M059J (cell line): ENCODE data around the gene SCRN1. TPM values are rescaled to one million over a fixed set of nuclear protein-coding genes. Genes with fewer than 3 reads are reported as not detected.
"Not testable (repeated sequence)": the region's sequence is repeated elsewhere in the genome, so short reads cannot be mapped to it uniquely, and the experiment has no call there.

ENCODE experiments used
- DNase-seq: peaks from one replicate; pipeline ENCODE4 v3.0.0-alpha.2; 2012; ENCODE audit warnings: low read depth
- total RNA-seq: library from RNA; depleted of rRNA; stranded (reverse); fragments of >200 nt; shearing (Covaris generic); gene quantifications from 2 replicates; pipeline ENCODE4 v1.2.3, GENCODE V29; 2014

The SCRN1 gene
- total RNA-seq, 1 experiment from 2014 or later, result 109 TPM

DNA sequence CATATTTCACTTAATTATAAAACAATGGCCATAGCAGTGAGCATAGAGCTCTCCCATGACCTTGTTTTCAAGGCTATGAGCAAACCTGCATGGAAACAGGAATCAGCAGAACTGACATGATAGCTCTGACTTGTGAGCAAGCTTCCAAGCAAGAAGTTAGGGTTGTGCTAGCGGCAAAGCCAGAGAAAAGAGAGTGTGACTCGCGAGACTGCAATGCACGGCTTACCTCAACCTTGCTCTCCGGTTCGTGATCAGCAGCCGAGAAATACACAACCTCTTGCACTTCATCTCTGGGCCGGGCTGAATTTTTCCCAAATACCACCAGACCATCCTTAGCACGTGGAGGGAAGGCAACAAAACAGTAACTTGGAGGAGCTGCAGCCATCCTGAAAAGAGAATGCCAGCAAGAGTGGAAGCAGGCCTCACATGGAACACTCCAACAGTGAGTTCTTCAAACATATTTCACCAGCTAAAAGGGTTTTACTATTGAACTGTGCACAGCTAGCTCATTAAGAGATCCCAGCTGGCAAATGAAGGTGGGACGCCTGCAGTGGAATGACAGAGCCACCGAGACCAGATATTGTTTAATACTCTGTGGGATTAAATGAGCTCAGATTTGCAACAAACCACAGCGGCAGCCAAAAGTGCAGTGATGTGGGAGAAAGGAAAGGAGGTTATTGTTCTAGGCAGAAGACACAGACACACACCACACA, 20.8 kb downstream of the SCRN1 start:
- DNase-seq, result peak; percentile 88

- DNase-seq, result no peak
Observed at GRCh38 chr7:29965030-29965429, 24.6 kb downstream of the SCRN1 start.

DNA sequence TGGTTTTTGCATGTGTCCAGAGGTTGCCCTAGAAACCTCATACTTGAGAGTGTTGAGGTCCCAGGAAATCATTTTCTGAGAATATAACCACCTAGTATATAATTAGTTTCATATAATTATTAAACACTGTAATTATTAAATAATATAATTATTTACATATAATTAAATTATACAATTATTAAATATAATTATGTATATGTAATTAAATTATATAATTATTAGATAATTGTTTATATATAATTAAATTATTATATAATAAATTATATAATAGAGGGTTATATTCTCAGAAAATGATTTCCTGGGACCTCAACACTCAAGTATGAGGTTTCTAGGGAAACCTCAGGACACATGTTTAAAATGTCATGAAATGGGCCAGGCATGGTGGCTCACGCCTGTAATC, 27.6 kb downstream of the SCRN1 start:
- no peak for DNase-seq

GRCh38 chr7:29961611-29962010, 28.0 kb downstream of the SCRN1 start:
- DNase-seq, result not testable (repeated sequence)

DNA sequence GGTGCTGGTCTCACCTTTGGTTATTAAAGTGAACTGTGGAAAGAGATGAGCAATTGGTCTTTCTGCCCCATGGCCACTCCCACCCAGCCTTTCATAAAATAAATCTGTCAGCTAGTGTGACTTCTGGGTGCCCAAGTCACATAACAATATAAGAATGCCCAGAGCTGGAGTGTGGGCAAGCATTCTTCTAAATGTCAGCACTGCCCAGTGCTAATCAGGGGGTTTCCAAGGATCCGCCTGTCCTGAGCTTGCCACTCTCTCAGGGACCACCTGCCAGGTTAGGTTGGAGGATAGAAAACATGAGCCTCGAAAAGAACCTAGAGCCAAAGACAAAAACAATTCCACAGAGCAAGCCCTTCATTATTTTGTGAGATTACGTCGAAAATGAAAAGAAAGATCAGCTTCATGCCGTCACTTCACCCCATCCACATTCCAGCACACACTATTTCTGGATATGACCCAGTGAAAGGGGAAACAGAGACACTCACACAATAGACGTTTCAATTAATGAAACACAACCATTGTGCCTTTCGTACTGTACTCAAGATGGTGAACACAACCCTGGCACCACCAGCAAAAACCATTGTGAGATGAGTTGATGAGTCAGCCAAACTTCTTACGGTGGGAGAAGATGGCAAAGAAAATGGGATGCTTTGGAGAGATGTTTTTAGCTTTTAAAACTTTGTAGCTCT, 30.8 kb downstream of the SCRN1 start:
- DNase-seq, result no peak

DNA sequence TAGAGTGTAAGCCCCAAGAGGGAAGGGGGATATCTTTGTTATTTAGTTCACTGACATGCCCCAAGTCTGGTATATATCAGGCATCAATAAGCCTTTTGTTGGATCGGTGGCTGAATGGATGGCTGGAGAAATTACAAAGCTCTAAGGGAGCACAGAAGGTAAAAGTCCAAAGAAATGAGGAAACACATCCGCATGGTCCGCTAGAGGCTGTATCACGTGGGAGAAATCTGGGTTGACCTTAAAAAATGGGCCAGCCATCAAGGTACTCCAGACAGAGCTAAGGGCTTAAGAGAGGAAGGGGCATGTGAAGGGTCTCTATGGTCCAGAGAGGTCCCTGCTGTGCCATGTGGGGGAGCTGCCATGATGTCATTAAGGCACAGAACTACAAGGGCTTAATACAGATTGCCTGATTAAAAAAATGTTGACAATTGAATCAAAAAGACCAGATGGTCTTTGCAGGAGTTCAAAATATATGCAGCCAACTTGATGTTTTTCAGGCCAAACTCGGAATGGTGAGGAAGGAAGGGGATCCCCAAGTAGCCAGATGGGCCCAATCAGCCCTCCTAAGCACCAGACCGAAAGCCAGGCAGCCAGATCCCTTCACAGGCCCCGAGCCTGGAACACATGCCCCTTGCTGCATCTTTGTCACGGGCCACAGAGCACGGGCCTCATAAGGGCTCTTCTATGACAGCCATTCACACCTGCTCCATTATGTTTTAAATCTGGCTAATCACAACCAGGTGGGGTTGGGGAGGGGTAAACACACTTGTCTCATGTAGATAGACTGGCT, 31.9 kb downstream of the SCRN1 start:
- no peak for DNase-seq

DNA sequence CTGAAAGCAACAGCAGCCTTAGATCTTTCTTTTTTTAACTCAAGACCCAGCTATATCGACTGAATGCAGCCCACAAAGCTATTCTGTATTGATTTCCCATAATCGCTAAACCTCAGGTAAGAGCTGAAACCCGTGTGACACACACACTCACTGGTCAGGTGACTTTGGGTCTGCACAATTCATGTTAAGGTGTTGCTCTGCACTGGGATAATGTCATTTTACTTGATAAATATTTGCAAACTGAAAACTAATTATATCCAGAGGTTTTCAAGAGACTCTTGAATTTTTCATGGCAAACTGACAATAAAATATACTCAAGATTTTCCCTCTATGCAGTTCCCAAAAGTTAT, 33.1 kb downstream of the SCRN1 start:
- DNase-seq, result no peak

DNA sequence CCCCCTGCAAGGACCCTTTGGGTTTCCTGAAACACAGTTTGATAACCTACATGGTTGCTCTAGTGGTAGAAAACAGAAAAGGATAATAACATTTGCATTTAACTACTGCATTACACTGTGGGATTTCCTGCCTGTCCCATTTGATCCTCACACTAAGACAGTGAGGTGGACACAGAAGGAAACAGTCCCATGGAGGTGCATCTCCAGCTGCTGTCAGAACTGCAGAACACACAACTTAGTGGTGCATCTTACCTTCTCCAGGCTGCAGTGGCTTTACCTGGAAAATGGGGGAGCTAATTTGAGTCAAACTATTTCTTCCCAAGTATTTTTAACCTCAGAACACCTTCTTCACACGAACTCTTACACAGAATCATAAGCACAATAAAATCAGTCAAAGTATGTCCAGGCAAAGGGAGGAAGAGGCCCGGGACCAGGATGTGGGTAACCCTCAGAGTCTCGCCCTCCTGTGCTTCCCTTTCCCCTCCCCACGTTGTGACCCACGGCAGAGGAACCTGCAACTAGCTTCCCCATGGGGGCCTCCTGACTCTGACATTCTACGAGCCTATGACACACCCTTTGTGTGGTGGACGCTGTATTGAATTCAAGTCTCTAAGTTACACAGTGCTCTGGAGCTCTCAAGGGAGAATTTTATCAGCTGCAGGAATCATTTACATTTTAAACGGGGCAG, 33.7 kb downstream of the SCRN1 start:
- no peak for DNase-seq

DNA sequence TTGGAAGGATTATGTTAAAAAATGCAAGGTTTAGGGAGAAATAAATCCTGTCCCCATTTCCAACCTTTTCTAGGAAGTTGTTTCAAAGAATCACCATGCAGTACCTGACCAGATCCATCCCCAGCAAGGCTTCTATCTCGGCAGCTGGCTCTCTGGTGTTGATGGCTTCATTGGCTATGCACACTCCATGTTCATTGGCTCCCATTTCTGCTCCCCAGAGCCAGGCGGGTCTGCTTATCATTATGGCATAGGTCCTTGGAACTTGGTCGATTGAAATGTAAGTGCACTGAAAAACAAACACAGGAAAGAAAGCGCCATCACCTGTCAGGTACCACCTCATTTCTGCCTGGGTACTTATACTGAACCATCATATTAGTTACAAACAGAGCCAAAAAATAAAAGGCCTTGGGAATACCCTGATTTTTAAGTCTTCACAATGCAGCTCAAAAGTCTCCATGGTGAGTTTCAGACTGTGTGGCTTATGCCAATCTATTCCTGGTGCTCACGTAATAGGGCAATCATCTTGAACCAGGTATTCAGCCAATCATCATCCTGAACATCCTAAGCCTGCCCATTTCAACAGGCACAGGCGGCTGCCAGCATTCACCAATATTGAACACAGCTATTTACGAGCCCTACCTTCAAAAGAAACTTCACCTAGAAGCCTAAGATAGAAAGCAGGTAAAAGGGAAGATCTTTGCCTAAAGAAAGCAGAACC, 34.4 kb downstream of the SCRN1 start:
- DNase-seq, result no peak

DNA sequence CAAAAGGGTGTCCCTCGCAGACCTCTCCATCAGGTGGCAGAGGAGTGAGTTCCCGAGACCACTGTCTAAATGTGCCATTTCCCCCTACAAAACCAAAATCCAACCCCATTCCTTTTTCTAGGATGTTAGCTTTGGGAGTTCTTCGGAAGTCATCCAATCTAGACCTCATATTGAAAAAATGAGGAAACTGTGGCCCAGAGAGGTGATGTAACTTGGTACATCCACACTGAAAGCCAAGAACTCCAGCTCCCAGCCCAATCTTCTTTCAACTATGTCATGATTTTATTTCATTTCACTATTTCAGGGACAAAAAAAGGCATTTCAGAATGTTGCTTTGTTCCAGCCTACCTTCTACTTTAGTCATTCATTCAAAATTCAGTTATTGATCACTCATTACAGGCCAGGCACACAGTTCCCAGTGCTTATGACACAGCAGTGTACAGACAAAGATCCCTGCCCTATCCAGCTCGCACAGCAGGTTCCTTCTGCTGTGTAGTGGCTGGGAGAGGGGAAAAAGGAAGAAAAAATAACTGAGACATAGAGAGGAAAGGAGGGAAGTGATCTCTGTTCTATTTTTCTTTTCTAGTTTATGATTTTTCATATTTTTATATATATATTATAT, 35.8 kb downstream of the SCRN1 start:
- no peak for DNase-seq

DNA sequence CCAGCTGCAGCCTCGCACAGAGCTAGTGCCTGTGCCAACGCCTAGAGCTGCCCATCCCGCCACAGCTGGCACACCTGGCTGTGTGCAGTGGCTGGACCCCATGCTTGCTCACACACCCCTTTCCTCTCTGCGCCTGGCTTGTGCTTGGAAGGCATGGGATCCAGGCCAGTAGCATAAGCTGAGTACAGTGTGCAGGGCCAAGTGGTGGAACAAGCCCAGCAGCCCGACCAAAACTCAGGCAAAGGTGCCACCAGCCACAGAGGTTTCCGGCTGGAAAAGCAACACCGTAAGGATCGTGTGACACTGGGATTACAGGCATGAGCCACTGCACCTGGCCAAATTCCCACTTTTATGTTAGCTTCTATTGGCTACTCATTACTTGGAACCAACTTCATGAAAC, 38.4 kb downstream of the SCRN1 start:
- no peak for DNase-seq

GRCh38 chr7:29950480-29950879, 39.1 kb downstream of the SCRN1 start:
- no peak for DNase-seq

- DNase-seq, result no peak
Observed at GRCh38 chr7:29948587-29948986, 41.0 kb downstream of the SCRN1 start.

DNA sequence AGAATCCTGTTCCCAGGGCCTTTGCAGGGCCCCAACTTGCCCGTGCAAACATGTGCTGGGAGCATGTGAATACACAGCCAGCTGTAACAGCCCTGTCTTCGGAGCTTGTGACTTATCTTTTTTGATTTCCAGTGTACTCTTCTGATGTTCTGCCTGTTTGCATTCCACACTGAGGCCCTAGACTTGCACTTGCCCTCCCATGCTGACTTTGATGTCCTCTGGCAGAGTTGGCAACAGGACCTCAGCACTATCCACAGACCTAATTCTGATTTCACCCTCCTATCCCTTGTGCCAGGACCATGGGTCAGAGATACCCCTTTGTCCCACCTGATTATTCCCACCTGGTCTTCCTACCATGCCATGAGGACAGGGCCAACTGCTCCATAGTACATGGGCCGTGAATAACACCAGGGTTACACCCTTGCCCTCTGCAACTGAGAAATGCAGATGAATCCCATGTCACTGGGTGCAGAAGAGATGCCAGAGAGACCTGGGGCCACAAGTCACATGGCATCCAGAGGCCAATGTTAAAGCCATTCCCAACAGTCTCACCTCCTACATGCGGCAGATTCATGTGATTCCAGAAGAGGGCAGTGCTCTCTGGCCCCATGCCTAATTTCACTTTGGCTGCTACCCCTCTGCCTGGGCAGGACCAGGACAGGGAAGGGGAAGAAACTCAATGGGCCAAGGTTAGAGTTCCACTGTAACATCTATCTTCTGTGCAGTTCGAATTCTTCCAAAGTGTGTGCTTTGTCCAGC, 43.0 kb downstream of the SCRN1 start:
- DNase-seq, result peak; percentile 32

DNA sequence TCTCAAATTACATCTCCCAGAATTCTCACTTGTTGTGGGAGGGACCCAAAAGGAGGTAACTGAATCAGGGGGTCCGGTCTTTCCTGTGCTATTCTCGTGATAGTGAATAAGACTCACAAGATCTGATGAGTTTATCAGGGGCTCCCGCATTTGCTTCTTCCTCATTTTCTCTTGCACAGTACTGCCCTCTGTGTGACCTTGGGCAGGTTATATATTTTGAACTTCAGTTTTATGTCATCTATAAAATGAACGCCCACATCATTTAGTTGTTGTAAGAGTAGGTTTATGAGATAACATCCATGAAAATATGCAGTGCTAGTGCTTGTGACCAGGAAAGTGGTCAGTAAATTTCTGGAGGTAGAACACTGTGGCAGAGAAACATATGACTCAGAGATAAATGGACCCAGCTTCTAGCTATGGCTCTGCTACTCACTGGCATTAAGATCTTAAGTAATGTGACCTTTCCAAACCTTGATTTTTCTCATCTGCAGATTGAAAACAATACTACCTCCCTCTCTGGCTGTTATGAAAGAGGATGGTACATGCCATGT, 44.3 kb downstream of the SCRN1 start:
- DNase-seq, result no peak

- DNase-seq, result no peak
Observed at GRCh38 chr7:29940199-29940598, 49.4 kb downstream of the SCRN1 start.

GRCh38 chr7:29937132-29937531, 52.5 kb downstream of the SCRN1 start:
- DNase-seq, result peak; percentile 22

DNA sequence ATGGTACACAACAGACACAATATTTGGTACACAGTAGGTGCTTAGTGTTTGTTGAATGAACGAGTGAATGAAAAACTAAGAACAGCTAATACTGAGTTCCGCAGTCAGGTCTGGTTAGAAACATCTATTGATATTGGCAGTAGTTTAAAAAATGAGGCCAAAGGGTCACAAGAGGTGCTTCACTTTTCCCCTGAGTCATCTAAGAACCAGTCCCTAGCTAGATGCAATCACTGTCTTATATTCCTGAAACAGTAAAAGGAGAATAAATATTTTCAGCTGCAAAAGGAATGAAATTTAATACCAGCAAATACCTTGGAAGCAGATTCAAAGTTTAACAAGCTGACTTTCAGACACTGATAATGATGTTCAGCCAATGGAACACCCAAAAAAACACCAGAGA, 54.5 kb downstream of the SCRN1 start:
- peak; percentile 26 for DNase-seq

DNA sequence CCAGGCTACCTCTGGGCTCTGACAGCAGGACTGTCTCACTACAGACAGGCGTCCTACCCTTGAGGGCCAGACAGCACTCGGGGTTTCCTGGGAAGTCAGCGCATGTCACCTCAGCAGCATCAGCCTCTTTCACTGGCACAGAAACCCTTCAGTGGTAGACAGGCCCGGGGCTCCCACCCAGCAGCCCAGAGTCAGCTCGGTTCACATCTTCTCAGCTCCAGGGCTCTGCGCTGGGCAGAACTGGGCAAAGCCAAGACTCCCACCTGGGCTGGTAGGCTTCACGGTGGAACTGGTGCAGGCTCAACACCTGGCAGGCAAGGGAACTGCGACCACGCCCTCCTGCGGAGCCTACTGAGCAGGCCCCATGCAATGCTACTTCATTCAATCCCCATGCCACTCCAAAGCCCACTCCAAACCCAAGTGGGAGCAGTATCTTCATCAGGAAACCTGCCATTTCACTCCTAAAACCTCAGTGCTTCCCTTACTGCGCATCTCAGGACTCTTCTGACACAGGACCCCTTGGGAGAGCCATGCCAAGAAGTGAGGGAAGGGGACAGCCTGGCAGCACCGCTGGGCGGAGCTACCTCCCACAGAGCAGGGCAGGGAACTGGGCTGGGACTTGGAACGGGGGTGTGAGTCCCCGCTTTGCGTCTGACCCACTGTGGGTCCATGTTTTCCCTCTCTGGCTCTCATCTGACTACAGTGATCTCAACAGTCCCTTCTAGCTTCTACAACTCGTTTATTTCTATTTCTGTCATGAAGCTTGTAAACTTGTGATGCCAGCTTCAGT, 60.4 kb downstream of the SCRN1 start:
- no peak for DNase-seq
